HG03039 (cell line): ENCODE data around the gene DNAAF5.
"Not testable (repeated sequence)": the region's sequence is repeated elsewhere in the genome, so short reads cannot be mapped to it uniquely, and the experiment has no call there.

Source experiments
- ATAC-seq: cut with Tn5 transposase; IDR thresholded peaks from one replicate; pipeline ENCODE4 v1.9.1; 2021; ENCODE audit warnings: mild to moderate bottlenecking, moderate library complexity; ENCODE audit not compliant: unreplicated experiment

DNAAF5 gene

GRCh38 chr7:780081-780480 lies 53.6 kb downstream of the DNAAF5 start:
- ATAC-seq: no peak

GRCh38 chr7:780516-780915 lies 54.0 kb downstream of the DNAAF5 start:
- no peak for ATAC-seq

GRCh38 chr7:781186-781849 lies 54.8 kb downstream of the DNAAF5 start:
- no peak for ATAC-seq

GRCh38 chr7:781936-782529 lies 55.5 kb downstream of the DNAAF5 start:
- no peak for ATAC-seq

GRCh38 chr7:782718-783449 lies 56.4 kb downstream of the DNAAF5 start:
- no peak for ATAC-seq

GRCh38 chr7:783556-784490 lies 57.3 kb downstream of the DNAAF5 start:
- ATAC-seq: no peak

GRCh38 chr7:784971-785370 lies 58.5 kb downstream of the DNAAF5 start:
- ATAC-seq: no peak

- no peak for ATAC-seq
Observed at GRCh38 chr7:785416-785815, 58.9 kb downstream of the DNAAF5 start.

- no peak for ATAC-seq
Observed at GRCh38 chr7:786472-787255, 60.2 kb downstream of the DNAAF5 start.

- ATAC-seq: no peak
Observed at GRCh38 chr7:787332-788240, 61.1 kb downstream of the DNAAF5 start.

- ATAC-seq: no peak
Observed at GRCh38 chr7:791519-791918, 65.0 kb downstream of the DNAAF5 start.

GRCh38 chr7:794207-794606 lies 67.7 kb downstream of the DNAAF5 start:
- ATAC-seq: no peak

- ATAC-seq: no peak
Observed at GRCh38 chr7:794671-795329, 68.3 kb downstream of the DNAAF5 start.

GRCh38 chr7:796434-797169 lies 70.1 kb downstream of the DNAAF5 start:
- ATAC-seq: not testable (repeated sequence)

- ATAC-seq: no peak
Observed at GRCh38 chr7:798921-799470, 72.5 kb downstream of the DNAAF5 start.

GRCh38 chr7:800692-801091 lies 74.2 kb downstream of the DNAAF5 start:
- ATAC-seq: no peak

- ATAC-seq: not testable (repeated sequence)
Observed at GRCh38 chr7:801351-801750, 74.9 kb downstream of the DNAAF5 start.

- no peak for ATAC-seq
Observed at GRCh38 chr7:801940-802381, 75.5 kb downstream of the DNAAF5 start.
